CD4-positive, alpha-beta T cell (primary cell): ENCODE data around the gene RPS18. TPM values are rescaled to one million over a fixed set of nuclear protein-coding genes. Genes with fewer than 3 reads are reported as not detected.
"Not testable (repeated sequence)": the region's sequence is repeated elsewhere in the genome, so short reads cannot be mapped to it uniquely, and the experiment has no call there.

Experiments used
- ATAC-seq: fragments of 200-7000 bp; cut with Tn5 transposase; one replicate; pipeline ENCODE4 v1.10.0; 2022; ENCODE audit warnings: mild to moderate bottlenecking; ENCODE audit not compliant: poor library complexity
- CTCF ChIA-PET: fragments of 350-600 bp; sonication (Branson Sonifier 250); formaldehyde crosslinking; loops from one replicate; lab custom pipeline; 2021; ENCODE audit warnings: antibody characterized with exemption, inconsistent platforms; lab: Charles Lee
- POLR2A ChIA-PET: fragments of 350-600 bp; sonication (Branson Sonifier 250); formaldehyde crosslinking; loops from one replicate; lab custom pipeline; 2021; ENCODE audit warnings: antibody characterized with exemption, inconsistent platforms; lab: Charles Lee
- DNase-seq, 14 experiments: peaks; one replicate each; pipeline ENCODE4 v3.0.0-alpha.2; 2013 to 2020; ENCODE audit warnings: mixed read lengths in 2 of 14
- H3K27ac ChIP-seq, 2 donors: one replicate each; pipeline versions ENCODE4 v1.5.1 to v1.7.0; 2013; ENCODE audit warnings: low read length in 2 of 2, low read depth in 1 of 2, mild to moderate bottlenecking in 1 of 2
- H3K27me3 ChIP-seq, 2 experiments: 1 replicate in 1 of 2; 2 replicates in 1 of 2; pipeline versions ENCODE4 v1.6.1 to v1.7.0; 2013; ENCODE audit warnings: low read length in 2 of 2, control low read depth in 1 of 2, mild to moderate bottlenecking in 1 of 2, moderate library complexity in 1 of 2; ENCODE audit not compliant: insufficient read depth in 2 of 2, control insufficient read depth in 1 of 2
- H3K36me3 ChIP-seq: one replicate; pipeline ENCODE4 v1.6.1; 2013; ENCODE audit warnings: low read length, control low read depth; ENCODE audit not compliant: insufficient read depth
- H3K4me1 ChIP-seq: one replicate; pipeline ENCODE4 v1.6.1; 2013; ENCODE audit warnings: low read length, control low read depth; ENCODE audit not compliant: insufficient read depth
- H3K4me3 ChIP-seq: one replicate; pipeline ENCODE4 v1.5.1; 2013; ENCODE audit warnings: mild to moderate bottlenecking, low read length, moderate library complexity
- H3K9me3 ChIP-seq, 2 experiments: 1 replicate in 1 of 2; 2 replicates in 1 of 2; pipeline versions ENCODE4 v1.6.1 to v1.7.0; 2013; ENCODE audit warnings: low read length in 2 of 2, mild to moderate bottlenecking in 2 of 2, control low read depth in 1 of 2, moderate library complexity in 1 of 2; ENCODE audit not compliant: control insufficient read depth in 1 of 2, insufficient read depth in 1 of 2
- H3K27ac Mint-ChIP-seq: one replicate; pipeline ENCODE4 v1.8.0; 2020; ENCODE audit warnings: mixed read lengths
- H3K27me3 Mint-ChIP-seq: one replicate; pipeline ENCODE4 v1.8.0; 2021; ENCODE audit warnings: mixed read lengths
- H3K36me3 Mint-ChIP-seq: one replicate; pipeline ENCODE4 v1.8.0; 2021; ENCODE audit warnings: low read depth, mixed read lengths
- H3K4me1 Mint-ChIP-seq: one replicate; pipeline ENCODE4 v1.8.0; 2021; ENCODE audit warnings: low read depth, mixed read lengths
- H3K4me3 Mint-ChIP-seq: one replicate; pipeline ENCODE4 v1.8.0; 2020; ENCODE audit warnings: mild to moderate bottlenecking, mixed read lengths
- H3K9me3 Mint-ChIP-seq: one replicate; pipeline ENCODE4 v1.8.0; 2020; ENCODE audit warnings: mixed read lengths
- CTCF ChIP-seq: fragments of 200-600 bp; IDR thresholded peaks from one replicate; pipeline ENCODE4 v1.8.0; 2022; ENCODE audit warnings: antibody characterized with exemption, mild to moderate bottlenecking
- intact Hi-C, 2 experiments: fragments of 100-400 bp; cut with DNase I in 1 of 2; cut with micrococcal nuclease in 1 of 2; formaldehyde crosslinking; loops; one replicate each; pipeline versions ENCODE4 v1.15.1 to v1.9.0; 2023 to 2025; cut with DNase I, micrococcal nuclease
- total RNA-seq, 174 experiments: library from RNA in 2 of 174; stranded (reverse) in 2 of 174; gene quantifications; one replicate each; pipeline ENCODE4 v1.2.3 and lab custom pipeline; 2021 to 2026

Gene RPS18
- total RNA-seq, 2 experiments from 2014 or later: 5,159 to 5,309 TPM

DNA sequence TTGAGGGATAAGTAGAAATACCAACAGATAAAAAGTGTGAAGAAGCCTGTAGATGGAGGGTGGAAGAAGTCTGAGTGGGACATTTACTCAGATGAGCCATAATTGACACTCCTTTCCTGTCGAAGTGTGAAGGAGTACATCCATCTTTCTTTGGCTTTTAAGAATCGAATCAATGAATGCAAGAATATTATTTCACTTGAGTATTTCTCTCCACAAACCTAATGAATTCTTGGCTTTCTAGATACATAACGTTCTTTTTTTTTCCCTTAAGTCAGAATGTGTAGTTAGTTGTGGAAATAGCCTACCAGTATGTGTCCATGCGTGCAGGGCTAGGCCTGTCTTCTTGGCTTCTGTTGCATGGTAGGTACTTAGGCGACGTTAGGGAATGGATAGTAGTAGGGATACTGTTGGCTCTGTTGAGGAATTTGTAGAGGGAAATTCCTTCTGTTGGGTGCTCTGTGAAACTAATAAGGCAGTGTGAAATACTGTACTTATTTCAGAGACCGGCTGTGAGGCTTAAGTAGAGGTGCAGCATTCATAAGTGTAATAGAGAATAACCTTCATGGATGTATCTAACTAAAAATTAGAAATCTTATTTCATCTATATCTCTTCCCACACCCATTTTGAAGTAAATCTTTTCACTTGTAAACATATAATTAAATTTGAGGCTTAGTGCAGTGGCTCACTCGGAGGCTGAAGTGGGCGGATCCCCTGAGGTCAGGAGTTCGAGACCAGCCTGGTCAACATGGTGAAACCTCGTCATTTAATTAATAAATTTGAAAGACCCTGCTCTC lies 1.5 kb downstream of the RPS18 start:
- peaks cover 90% of the 10 kb centered on the region for H3K36me3 Mint-ChIP-seq
- TF ChIP-seq CTCF: no peak

DNA sequence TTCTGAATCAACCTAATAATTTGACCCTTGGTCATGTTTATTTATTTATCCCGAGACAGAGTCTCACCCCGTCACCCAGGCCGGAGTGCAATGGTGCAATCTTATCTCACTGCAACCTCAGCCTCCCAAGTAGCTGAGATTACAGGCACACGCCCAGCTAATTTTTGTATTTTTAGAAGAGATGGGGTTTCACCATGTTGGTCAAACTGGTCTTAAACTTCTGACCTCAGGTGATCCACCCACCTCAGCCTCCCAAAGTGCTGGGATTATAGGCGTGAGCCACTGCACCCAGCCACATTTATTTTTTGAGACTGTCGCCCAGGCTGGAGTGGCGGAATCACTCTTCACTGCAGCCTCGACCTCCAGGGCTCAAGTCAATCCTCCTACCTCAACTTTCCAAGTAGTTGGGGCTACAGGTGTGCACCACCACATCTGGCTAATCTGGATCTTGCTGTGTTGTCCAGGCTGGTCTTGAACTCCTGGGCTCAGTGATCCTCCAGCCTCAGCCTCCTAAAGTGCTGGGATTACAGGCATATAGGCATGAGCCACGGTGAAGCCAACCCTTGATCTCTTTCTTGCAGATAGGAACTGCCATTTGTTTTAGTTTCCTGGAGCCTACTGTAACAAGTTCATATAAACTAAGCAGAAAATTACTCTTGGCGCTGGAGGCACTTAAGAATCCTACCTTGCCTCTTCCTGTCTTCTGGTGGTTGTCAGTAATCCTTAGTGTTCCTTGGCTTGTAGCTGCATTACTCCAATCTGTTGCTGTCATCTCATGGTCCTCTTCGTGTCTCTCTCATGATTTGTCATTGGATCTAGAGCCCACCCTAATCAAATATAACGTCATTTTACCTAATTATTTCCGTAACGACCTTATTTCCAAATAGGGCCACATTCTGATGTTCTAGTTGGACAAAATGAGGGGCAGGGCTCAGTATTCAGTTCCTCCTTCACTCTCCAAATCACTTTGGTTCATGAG lies 2.3 kb downstream of the RPS18 start:
- Mint-ChIP-seq H3K9me3 (no peaks in the 10 kb centered on the region), H3K27ac (peak overlapping the region; percentile 97), H3K27me3 (no peaks in the 10 kb centered on the region), H3K36me3 (peaks cover 87% of the 10 kb centered on the region), H3K4me3 (peak overlapping the region; percentile 96), H3K4me1 (peaks cover 87% of the 10 kb centered on the region)
- Histone ChIP-seq H3K9me3 (no peaks in the 10 kb centered on the region), H3K27me3 (no peaks in the 10 kb centered on the region), H3K27ac (peak overlapping the region; percentile 5 to 44), H3K4me1 (peaks cover 84% of the 10 kb centered on the region), H3K36me3 (peaks cover 58% of the 10 kb centered on the region), H3K4me3 (no peak overlapping the region)
- ChIA-PET POLR2A (interaction anchor here (0.6 to 1.4 kb wide), 2 partner anchors 24 to 70 kb away, joined by 3 read pairs; no protein-coding TSS in a partner anchor), CTCF (interaction anchor here (0.9 kb wide), 1 partner anchor 25 kb away, joined by 3 read pairs; no protein-coding TSS in a partner anchor)
- DNase-seq: peak in 1 of 14 experiments; percentile 11
- ATAC-seq: no peak
- intact Hi-C loops: loop anchor here (2.0 to 10.0 kb wide), 6 partner anchors 38 to 1372 kb away; partner anchors contain the start of genes LEMD2 (in 1 of the 2), RXRB (in 1 of the 2), SLC39A7 (in 1 of the 2) and TAPBP (in 1 of the 2)
- no peak for TF ChIP-seq CTCF

More for the DNA sequence above, 1.5 kb downstream of the RPS18 start:
- no peaks in the 10 kb centered on the region for H3K9me3 Mint-ChIP-seq
- CTCF ChIA-PET: interaction anchor here (0.9 to 1.3 kb wide), 2 partner anchors 26 to 438 kb away, joined by 3 read pairs; partner anchors contain the start of gene UQCC2
- H3K27ac Mint-ChIP-seq: peak overlapping the region; percentile 97
- H3K4me1 ChIP-seq: peaks cover 75% of the 10 kb centered on the region
- no peaks in the 10 kb centered on the region for H3K9me3 ChIP-seq
- peaks cover 58% of the 10 kb centered on the region for H3K36me3 ChIP-seq
- H3K4me3 ChIP-seq: peak overlapping the region; percentile 93
- DNase-seq (peak in 1 of 14 experiments; percentile 17), ATAC-seq (no peak)
- peak overlapping the region; percentile 96 for H3K4me3 Mint-ChIP-seq
- no peaks in the 10 kb centered on the region for H3K27me3 Mint-ChIP-seq
- peaks cover 82% of the 10 kb centered on the region for H3K4me1 Mint-ChIP-seq
- H3K27ac ChIP-seq: peak overlapping the region in 1 of 2 donors; percentile 92
- no peaks in the 10 kb centered on the region for H3K27me3 ChIP-seq
- intact Hi-C loops: loop anchor here (2.0 to 10.0 kb wide), 6 partner anchors 39 to 1371 kb away; partner anchors contain the start of genes LEMD2 (in 1 of the 2), RXRB (in 1 of the 2), SLC39A7 (in 1 of the 2) and TAPBP (in 1 of the 2)
- POLR2A ChIA-PET: interaction anchor here (3.0 to 4.2 kb wide), 4 partner anchors 16 to 71 kb away, joined by 57 to 105 read pairs (median 88); partner anchors contain the start of genes PFDN6, RGL2 and WDR46

DNA sequence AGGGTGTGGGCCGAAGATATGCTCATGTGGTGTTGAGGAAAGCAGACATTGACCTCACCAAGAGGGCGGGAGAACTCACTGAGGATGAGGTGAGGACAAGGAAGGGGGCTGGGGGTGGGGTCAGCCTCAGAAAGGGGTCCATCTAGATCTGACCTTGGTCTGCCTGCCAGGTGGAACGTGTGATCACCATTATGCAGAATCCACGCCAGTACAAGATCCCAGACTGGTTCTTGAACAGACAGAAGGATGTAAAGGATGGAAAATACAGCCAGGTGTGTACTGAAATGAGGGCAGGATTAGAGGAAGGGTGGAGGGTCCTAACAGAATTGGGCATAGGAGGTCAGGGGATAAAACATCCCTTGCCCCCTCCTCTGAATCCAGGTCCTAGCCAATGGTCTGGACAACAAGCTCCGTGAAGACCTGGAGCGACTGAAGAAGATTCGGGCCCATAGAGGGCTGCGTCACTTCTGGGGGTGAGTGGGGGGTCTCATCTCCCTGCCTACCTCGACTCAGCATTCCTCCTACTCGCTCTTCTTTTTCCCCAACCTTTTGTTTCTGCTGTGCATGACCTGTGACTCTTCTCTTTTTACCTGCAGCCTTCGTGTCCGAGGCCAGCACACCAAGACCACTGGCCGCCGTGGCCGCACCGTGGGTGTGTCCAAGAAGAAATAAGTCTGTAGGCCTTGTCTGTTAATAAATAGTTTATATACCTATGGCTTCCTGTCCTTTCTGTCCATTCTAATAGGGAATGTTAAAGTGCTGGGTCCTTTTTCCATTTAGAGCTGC lies 4.1 kb downstream of the RPS18 start:
- intact Hi-C loops: loop anchor here (2.0 to 10.0 kb wide), 5 partner anchors 23 to 509 kb away; partner anchors contain the start of genes LEMD2 (in 1 of the 2), RGL2 (in 1 of the 2) and TAPBP (in 1 of the 2)
- not testable (repeated sequence) for ATAC-seq, H3K9me3 ChIP-seq, H3K27me3 Mint-ChIP-seq, H3K27me3 ChIP-seq, H3K9me3 Mint-ChIP-seq
- Mint-ChIP-seq H3K4me1 (peaks cover 77% of the 10 kb centered on the region), H3K36me3 (peaks cover 90% of the 10 kb centered on the region), H3K4me3 (peak overlapping the region; percentile 83), H3K27ac (peak overlapping the region; percentile 97)
- peak in 1 of 14 experiments; percentile 29 for DNase-seq
- Histone ChIP-seq H3K4me3 (peak overlapping the region; percentile 96), H3K36me3 (peaks cover 69% of the 10 kb centered on the region), H3K27ac (peak overlapping the region; percentile 82 to 90), H3K4me1 (peaks cover 88% of the 10 kb centered on the region)
- POLR2A ChIA-PET: interaction anchor here (0.6 to 4.4 kb wide), 15 partner anchors 12 to 1635 kb away, joined by 3 to 76 read pairs (median 6); partner anchors contain the start of genes CUTA, PFDN6, PSMB9 and RGL2
- CTCF ChIA-PET: interaction anchor here (1.9 to 2.8 kb wide), 4 partner anchors 13 to 69 kb away, joined by 6 to 22 read pairs (median 15); partner anchors contain the start of genes PFDN6, RGL2 and WDR46
